Measurements from ENCODE around the gene COX17.
A peak's percentile ranks its signal among the peaks of the same experiment; 100 is the strongest.
"Not testable (repeated sequence)": the region's sequence is repeated elsewhere in the genome, so short reads cannot be mapped to it uniquely, and the experiment has no call there.

COX17 gene, protein sequence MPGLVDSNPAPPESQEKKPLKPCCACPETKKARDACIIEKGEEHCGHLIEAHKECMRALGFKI

DNA sequence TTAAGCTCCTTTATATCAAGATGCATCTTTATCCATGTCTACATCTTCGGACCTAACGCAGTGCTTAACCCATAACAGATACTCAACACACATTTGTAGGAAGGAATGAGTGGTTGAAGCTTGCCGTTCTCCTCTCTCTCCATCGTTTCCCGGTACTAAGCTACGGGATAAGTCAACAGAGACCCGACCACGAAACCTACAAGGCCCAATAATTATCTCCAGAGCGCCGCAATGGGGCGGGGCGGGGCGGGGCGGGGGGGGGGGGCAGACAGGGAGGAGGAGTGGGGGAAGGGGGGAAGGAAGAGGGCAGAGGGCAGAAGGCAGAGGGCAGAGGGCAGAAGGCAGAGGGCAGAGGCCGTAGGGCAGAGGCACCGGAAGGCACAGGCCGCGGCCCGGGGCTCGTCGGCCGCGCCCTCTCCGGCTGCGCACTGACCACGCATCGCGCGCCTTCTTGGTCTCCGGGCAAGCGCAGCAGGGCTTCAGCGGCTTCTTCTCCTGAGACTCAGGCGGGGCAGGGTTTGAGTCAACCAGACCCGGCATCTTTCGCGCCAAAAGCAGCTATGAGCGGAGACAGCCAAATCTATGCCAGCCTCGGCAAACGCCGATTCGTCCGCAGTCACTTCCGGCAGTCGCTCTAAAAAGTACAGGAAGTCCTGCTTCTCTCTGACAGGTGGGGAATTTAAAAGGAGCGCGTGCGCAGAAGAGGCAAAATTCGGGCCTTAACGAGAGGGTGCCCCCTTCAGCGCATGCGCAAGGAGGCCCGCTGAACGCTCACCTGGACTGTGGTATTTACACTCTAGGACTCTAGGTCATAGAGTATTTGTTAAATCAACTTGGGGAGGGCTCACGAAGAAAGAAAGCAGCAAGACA lies at the start of gene COX17:
COX17 (minus strand) TSS at position 636 of the 870 bp plus-strand sequence; CDS start at position 540, 96 bp downstream.
- DNase-seq = peak; percentile 97

DNA sequence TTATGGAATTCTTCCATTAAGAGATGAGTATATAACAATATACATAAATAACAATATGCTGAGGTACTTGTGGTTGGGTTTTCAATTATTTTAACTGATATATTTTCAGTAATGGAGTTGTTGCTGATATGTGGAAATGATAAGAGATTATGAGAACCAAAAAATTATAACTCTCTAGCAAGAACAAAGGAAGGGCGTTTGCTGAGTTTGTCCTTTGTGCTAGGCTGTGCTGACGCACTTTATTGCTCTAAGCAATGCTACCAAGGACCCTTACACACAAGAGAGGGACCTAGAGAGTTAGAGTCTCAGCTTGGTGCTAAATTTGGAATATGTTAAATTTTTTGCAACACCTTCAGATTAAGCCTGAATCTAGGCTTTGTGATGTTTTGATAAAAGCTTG lies 49.7 kb upstream of the COX17 start:
- DNase-seq = no peak

DNA sequence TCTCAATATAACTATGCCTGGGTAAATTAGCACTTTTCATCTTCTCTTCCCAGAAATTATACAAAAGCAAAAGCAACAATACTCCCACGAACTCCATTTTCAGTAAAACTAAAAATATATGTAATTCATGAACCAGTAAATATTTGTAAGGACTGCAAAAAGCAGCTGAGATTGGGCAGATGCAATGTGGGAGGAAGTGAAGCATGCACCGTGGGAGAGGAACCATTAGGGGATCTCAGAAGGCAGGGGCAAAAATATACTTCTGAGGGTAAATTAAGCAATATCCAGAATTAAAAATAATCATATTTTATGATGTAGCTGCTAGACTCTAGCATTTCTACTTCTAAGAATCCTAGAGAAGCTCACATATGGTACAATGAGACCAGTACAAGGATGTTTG lies 45.8 kb upstream of the COX17 start:
- no peak for DNase-seq

DNA sequence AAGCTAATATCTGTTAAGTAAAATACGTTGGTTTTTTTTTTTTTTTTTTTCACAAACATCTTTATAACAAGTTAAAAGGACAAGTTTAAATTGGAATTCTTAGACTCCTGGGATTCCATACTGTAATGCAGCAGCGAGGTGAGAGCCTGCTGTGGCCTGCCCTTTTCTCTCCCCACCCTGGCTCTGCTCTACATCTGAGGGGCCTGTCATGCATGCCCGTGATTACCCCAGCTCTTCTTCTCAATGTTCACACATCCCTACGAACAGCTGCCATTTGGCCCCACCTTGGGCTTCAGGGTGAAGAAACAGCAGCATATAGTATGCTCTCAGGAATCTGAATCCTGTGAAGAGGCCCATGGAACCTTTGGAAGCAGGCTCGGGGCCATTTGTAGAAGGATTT lies 40.3 kb upstream of the COX17 start:
- DNase-seq = no peak

DNA sequence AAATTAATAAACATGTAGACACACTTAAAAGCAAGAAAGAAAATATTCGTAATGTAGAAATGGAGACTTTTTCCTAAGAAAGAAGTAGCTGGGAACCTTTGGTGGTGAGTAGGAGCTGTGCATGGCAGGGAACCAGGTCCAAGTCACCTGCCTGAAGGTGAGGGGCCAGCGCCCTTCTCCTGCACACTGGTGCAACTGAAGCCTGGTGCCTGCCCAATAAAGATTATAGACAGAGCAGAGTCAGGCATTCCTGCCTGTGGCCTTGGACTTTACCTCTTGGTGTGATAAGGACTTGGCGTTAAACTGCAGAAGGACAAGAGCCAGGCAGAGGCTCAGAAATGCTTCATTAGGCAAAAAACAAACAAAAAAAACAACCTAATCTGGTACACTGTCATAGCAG lies 39.8 kb upstream of the COX17 start:
- DNase-seq = no peak

DNA sequence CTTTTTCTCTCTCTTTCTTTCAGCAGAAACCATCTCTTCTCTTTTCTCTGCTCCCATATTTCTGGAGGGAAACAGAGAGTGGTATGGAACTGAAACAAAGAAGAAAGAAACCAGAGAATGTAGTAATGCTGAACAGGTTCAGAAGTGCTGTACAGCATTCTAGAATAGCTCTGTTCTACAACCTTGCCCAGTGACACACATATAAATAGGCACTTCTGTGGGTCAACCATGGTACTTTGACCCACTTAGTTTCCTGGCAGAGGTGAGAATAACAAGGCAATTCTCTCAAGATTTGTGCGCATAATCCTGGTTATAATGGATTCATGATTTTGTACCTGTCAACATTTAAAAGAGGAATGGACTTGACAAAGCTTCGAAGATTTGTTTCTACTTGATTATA lies 37.9 kb upstream of the COX17 start:
- no peak for DNase-seq

DNA sequence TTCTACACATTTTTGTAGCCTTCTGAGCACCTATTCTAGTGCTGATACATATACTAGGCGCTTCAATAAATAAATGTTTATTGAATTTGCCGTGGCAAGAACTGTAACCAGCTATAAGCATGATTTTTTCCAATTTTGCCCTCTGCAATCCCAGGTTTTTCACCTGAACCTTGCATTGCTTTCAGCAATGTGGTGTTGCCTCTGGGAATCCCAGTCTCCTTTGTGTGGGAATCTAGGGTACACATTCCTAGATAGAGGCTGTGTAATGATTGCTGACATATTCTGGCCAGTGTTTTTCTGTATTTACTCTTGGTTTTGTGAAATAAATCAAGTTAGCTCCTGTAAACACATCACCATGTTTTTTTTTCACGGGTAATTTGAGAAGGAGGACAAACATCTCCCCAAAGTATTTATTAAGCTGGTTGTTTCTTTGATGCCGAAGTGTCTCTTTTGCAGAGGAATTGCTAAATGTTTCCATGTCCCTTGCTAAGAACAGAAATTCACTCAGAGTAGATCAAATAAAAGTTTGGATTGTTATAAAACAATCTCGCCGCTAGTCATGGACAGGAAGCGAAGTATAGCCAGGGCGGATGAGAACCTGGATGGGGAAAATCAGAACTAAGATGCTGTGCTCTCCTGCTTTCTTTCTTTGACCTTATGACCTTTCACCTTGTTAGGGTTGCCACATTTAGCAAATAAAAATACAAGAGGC lies 26.8 kb upstream of the COX17 start:
- DNase-seq = no peak

DNA sequence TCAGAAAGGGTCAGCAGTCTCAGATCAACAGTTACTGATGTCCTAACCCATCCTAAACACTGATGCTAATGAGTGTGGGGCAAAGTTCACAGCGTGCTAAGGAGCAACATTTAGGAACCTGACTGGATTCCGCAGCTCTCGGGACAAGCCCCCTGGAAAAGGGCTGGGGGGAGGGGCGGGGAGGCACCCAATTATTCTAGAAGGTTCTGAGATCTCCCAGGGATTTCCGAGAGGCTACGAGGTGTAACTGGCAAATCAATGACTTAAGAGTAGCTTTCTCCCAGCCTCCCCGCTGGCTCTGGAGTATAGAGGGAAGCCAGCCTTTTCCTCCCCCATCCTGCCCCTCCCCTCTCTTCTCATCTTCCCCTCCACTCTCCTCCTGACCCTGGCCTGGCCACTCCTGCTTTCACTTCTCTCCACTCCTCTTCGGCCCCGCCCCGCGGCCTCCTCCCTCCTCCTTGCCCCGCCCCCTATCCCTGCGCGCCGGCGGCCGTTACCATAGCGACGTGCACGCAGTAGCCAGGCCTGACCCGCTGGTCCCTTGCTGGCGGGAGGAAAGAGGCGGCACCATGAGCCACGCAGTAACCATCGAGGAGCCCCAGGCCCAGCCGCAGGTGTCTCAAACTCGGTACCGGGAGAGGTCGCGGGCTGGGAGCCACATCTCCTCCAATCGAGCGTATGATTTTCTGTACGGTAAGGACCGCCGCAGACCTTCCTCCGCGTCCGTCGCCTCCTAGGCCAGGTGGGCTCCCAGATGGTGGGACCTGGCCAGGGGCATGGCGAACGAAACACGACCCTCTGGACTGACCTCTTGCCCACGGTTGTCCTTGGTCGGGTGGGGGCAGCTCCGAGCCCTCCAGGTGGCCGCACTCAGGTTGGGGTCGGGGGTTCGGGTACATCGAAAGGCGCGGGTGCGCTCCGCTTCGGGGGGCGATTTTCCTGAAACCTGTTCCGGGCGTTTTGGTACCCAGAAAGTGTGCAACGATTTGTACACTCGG lies 25.6 kb upstream of the COX17 start, which contains the start of gene CFAP91:
CFAP91 (plus strand) TSS at position 493 of the 998 bp plus-strand sequence; CDS start at position 570, 77 bp downstream.
- peak; percentile 49 for DNase-seq

DNA sequence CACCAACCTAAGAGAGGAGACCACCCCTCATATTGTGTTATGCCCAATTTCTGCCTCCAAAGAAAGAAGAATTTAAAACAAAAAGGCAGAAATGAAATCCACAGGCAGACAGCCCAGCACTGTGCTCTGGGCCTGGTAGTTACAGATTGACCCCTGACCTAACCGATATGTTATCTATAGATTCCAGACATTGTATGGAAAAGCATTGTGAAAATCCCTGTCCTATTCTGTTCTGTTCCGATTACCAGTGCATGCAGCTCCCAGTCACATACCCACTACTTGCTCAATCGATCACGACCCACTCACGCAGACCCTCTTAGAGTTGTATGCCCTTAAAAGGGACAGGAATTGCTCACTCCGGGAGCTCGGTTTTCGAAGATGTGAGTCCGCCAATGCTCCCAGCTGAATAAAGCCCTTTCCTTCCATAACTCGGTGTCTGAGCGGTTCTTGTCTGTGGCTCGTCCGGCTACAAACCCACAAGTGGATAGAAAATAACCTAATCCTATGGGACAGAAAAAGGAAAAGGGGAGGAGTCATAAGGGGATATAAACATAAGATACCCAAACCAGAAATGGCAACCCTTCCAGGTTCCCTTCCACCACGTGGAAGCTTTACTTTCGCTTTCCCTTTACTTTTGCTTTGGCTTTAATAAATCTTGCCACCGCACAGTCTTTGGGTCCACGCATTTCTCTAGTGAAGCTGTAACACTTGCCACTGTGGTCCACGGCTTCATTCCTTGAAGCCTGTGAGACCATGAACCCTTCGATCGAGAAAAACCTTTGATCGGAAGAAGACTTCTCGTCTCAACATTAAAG lies 23.9 kb upstream of the COX17 start:
- no peak for DNase-seq

DNA sequence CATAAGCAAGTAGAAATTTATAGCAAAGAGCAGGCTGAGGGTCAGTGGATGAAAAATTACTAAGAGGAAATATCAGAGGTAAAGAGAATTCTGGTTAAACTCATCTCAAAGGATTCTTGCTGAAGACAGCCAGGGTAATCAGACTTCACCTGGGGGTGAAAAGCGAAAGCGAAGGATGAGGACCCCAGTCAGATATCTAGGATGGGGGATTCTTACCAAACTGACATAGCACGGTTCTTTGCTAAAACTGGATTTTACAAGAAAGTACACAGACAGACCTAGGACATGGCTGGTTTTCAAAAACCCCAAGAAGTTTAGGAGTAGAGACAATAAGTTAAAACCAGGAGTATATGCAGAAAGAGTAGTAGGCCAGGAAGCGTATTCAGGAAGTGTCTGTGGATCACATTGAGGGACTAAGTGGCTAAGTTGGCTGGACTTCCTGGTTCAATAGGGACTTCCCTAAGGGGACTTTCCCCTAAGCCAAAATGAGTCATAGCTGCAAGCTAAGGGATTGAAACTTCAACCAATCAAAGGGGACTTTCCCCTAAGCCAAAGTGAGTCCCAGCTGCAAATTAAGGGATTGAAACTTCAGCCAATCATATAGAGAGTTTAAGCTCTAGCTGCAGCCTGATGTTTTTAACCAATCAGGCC lies 23.2 kb upstream of the COX17 start:
- no peak for DNase-seq

DNA sequence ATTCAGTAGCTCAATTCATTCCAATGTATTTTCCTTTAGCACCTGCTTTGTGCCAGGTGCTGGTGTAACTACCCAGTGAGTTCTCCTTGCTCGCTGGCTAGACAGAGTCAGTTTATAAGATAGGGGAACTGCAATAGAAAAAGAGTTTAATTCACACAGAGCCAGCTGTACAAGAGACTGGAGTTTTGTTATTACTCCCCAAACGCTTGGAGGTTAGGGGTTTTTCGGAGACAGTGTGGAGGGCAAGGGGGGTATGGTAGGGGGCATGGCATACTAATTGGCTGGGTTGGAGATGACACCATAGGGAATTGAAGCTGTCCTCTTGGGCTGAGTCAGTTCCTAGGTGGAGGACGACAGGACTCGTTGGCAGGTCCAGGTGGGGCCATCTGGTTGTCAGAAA lies 20.2 kb upstream of the COX17 start:
- DNase-seq = no peak

DNA sequence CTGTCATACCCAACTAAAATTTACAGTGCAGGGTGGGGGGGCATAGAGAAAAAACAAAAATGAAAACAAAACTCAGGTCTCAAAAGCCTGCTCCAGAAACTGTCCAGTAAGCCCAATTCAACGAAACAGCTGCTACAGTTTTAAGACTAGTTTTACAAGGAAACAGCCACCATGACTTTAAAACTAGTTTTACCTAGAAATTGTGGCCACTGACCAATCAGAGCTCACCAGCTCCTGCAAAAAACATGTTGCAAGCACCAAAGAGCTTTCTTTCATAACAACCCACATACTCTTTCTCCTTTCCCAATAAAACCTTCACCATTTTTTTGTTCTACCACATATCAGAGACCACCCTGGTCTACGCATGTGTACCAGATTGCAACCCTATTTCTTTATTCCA lies 18.3 kb upstream of the COX17 start:
- DNase-seq = no peak

DNA sequence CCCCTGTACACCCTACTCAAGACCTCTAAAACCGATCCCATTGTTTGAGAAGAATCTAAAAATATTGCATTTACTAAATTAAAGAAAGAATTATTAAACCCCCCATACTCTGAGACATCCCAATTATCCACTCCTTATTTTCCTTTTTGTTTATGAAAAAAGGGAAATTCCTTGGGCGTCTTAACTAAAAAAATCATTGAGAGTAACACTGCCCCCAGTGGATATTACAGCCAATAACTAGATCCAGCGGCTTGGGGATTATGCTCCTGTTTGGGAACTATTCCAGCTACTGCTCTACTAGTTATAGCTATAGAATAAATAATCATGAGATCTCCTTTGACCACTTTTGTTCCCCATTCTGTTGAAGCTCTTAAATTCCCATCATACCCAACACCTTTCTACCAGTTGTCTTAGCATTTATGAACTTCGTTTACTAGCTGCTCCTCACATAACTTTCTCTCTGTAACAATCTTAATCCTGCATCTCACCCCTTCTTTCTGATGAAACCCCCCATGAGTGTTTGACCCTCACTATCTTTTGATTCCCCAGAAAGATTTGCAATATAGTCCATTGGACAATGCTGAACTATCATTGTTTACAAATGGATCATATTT lies 12.9 kb upstream of the COX17 start:
- no peak for DNase-seq

DNA sequence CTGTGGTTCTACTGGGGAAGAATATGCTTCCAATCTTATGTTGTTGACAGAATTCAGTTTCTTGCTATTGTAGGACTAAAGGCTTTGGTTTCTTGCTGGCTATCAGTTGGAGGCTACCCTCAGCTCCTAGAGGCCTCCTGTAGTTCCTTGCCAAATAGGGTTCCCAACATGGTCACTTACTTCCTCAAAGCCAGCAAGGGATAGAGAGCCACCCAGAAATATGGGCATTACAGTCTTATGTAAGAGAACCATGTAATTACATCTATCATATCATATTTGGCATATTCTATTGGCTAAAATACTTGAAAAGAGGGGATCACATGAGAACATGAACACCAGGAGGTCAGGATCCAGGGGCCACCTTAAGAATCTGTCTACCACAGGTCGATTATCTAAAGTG lies 6.2 kb upstream of the COX17 start:
- no peak for DNase-seq

DNA sequence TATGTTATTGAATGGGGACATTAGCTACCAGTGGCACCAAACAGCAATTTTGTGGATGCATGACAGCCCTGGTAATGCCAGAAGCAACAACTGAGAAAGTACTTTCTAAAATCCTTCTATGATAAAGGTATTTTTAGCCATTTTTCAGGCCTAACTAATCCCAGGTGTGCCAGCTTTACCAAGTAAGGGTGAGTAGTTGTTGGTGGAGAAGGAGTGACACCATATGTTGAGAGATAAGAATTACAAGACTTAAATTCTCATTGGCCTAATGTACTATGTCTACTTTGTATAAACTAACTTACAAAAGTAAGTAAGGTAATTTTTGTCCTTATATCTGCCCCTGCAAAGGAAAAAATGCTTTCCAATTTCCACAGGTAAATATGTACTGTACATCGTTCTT lies 4.1 kb upstream of the COX17 start:
- DNase-seq = no peak

DNA sequence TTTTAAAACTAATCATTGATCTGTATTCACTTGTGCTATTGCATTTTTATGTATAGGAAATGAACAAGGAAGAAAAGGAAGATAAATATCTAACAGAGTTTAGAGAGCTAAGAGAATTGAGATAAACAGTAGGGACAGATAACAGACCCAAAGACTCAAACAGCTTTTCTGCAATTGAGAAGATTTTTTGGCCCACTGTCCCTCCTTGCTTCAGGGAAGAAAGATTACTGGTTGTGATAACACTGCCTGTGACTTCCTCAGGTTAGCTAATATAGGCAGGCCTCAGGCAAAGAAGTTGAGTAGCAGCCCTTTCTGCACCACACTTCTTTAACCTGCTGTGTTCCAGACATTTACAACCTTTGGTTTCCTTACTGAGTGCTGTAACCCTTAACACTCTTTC lies 2.7 kb upstream of the COX17 start:
- DNase-seq = no peak

DNA sequence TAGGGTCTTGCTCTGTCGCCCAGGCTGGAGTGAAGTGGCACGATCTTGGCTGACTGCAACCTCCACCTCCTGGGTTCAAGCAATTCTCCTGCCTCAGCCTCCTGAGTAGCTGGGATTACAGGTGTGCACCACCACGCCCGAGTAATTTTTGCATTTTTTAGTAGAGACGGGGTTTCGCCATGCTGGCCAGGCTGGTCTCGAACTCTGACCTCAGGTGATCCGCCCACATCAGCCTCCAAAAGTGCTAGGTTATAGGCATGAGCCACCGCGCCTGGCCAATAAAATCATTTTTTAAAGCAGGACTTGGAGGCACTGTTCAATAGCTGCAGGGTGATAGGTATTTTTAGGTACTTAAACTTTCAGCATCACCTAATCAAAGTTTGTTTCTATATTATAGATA lies 1.0 kb upstream of the COX17 start:
- not testable (repeated sequence) for DNase-seq

DNA sequence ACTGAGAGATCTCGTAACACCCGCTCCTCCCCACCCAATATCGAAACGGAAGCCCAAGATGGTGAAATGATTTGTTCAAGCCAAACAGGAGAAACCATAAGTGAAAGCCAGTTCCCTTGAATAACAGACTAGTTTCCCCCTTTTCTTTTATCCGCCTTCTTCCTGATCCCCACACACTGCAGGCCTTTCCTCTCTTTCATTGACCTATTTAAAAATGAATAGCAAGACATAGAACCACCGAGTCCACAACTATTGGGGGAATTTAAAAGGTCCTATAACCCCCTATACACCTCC lies 382 bp upstream of the COX17 start:
- DNase-seq = no peak

DNA sequence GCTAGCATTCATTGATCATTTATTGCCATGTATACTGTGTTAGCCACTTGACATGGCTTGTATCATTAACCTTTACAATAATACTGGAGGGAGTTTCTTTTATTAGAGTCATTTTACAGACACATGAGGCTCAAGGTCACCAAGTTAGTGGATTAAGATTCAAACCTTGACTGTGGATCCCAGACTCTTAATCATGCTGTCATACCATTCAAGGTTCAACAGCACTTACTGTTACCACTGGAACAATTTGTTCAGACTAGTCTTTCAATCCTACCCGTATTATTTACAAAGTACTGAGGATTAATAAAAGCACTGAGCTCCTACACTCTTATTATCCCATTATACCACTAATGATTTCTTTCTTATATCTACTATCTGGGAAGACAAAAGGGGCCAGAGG lies 1.2 kb downstream of the COX17 start:
- no peak for DNase-seq

DNA sequence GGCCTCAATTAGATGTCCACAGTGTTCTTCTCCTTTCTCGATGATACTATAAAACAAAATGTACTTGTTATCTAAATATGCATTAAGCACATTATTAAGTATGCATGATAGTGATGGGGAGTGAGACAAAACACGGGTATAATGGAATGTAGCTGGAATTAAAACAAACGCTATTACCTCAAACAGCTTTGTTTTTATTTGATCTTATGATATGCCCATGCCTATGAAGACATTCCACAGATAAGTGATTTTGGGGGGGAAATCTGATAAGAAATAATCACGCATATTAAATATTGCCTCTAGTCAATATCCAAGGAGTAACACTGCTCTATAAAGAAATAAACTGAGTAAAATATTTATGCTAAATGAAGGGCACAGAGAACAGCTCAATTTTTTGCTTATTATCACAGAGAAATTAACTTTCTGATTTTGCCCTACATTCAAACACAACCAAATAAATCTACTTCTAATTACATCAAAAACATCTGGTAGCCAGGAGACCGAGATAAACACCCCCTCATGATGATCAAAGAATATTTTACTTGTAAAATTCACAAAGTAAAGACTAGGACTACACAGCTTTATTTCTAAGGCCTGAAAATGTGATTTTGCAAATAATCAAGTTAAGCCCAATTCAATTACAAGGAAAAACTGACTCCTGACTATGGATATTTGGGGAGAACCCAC lies 1.9 kb downstream of the COX17 start:
- DNase-seq = no peak

DNA sequence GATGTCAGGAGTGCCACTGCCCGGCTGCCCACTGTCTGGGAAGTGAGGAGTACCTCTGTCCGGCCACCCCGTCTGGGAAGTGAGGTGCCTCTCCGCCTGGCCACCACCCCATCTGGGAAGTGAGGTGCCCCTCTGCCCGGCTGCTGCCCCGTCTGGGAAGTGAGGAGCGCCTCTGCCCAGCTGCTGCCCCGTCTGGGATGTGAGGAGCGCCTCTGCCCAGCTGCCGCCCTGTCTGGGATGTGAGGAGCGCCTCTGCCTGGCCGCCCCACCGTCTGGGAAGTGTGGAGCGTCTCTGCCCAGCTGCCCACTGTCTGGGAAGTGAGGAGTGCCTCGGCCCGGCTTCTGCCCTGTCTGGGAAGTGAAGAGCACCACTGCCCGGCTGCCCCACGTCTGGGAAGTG lies 3.3 kb downstream of the COX17 start:
- DNase-seq = no peak
